ENCODE measurements around the gene PTPN18. TPM values are rescaled to one million over a fixed set of nuclear protein-coding genes. Genes with fewer than 3 reads are reported as not detected.

PTPN18 gene
- total and polyA plus RNA-seq, 2 of the 4 experiments (the other 2 are of a cell fraction): 9.7 to 15.5 TPM

GRCh38 chr2:130391872-130392670 is 36.2 kb downstream of the PTPN18 start:
- peak overlapping the region; percentile 81 to 95; a peak in 2 of 4 replicates for H4K8ac ChIP-seq (ENCODE audit: low read depth in 2 of 2, low read length in 2 of 2)
- no TSS peak for BruUV-seq (replicated peaks)
- peak overlapping the region; percentile 68; the same call in 1 of the 2 replicates for H3K14ac ChIP-seq (replicated peaks; ENCODE audit: low read depth, low read length)
- peak overlapping the region; percentile 72 for H3K4me2 ChIP-seq (ENCODE audit: low read depth, low read length)
- peak overlapping the region; percentile 70; the same call in 1 of the 2 replicates for H4K5ac ChIP-seq (ENCODE audit: low read depth, low read length)
- H3K4ac ChIP-seq (ENCODE audit: low read depth, low read length): peak overlapping the region; percentile 50; the same call in 1 of the 2 replicates
- H3K56ac ChIP-seq (ENCODE audit: extremely low read depth, insufficient read depth, low read length): no peak overlapping the region
- peak overlapping the region; percentile 49 for H2BK5ac ChIP-seq (ENCODE audit: low read depth, low read length, poor library complexity, severe bottlenecking)
- H3K18ac ChIP-seq (ENCODE audit: low read depth, low read length): peak overlapping the region; percentile 47; the same call in 1 of the 2 replicates
- no peak overlapping the region for H2AK5ac ChIP-seq (ENCODE audit: low read depth, low read length)
- WGBS, 2 experiments (ENCODE audit: extremely low coverage in 2 of 2, insufficient read length in 1 of 2): 0% methylated on average over 3 of the region's 17 CpGs; no CpG with 5 or more reads in 1 of the 2 experiments
- H2BK20ac ChIP-seq (ENCODE audit: low read depth, low read length): no peak overlapping the region
- H3K4me3 ChIP-seq (ENCODE audit: insufficient read depth, low read depth, low read length): peak overlapping the region; percentile 61
- H3K4me1 ChIP-seq (ENCODE audit: control insufficient read depth, insufficient read depth, low read length): peaks cover 11% of the 10 kb centered on the region
- POLR2A ChIA-PET (ENCODE audit: unreplicated experiment): no interaction called here
- no peak overlapping the region for H2BK120ac ChIP-seq (ENCODE audit: low read depth, low read length)
- peak overlapping the region; percentile 61; the same call in 1 of the 2 replicates for H4K91ac ChIP-seq (ENCODE audit: insufficient read depth, low read depth, low read length)
- H3K9me1 ChIP-seq (ENCODE audit: insufficient read depth, low read length): no peaks in the 10 kb centered on the region; the same call in 1 of the 2 replicates
- ATAC-seq (ENCODE audit: low read depth) (peak; percentile 60), DNase-seq (peak; percentile 45)
- peak overlapping the region; percentile 5 for H2AK9ac ChIP-seq (replicated peaks; ENCODE audit: low read depth, low read length, poor library complexity)
- CTCF ChIA-PET: no interaction called here
- no peak overlapping the region; the same call in 2 of the 3 replicates for H2BK15ac ChIP-seq (ENCODE audit: low read depth, low read length)
- H3K27me3 ChIP-seq (ENCODE audit: control insufficient read depth, insufficient read depth, low read length): no peaks in the 10 kb centered on the region
- dilution Hi-C loops (cut with HindIII; ENCODE audit: low sequenced_read_pairs, unreplicated experiment) (no loop called here), intact Hi-C loops (cut with micrococcal nuclease) (loop anchor here (1.0 to 2.0 kb wide), 2 partner anchors 19 to 50 kb away; partner anchors contain the start of gene IMP4), in situ Hi-C loops (cut with MboI; ENCODE audit: low sequenced_read_pairs) (no loop called here)
- no peak overlapping the region for H3K23ac ChIP-seq (ENCODE audit: low read depth, low read length)
- H4K20me1 ChIP-seq (ENCODE audit: insufficient read depth, low read length): no peaks in the 10 kb centered on the region
- H3K36me3 ChIP-seq (ENCODE audit: control insufficient read depth, insufficient read depth, low read length): no peaks in the 10 kb centered on the region
- no peaks in the 10 kb centered on the region for H3K9me3 ChIP-seq (ENCODE audit: control insufficient read depth, insufficient read depth, low read length)
- peak overlapping the region; percentile 80 for H3K27ac ChIP-seq (ENCODE audit: insufficient read depth, low read length)
- H2AFZ ChIP-seq (replicated peaks; ENCODE audit: low read length, poor library complexity): peak overlapping the region; percentile 95
- H3K9ac ChIP-seq (ENCODE audit: low read depth, low read length): peak overlapping the region; percentile 72
- TF ChIP-seq MXI1 (IDR thresholded peaks at IDR 0.05; ENCODE audit: borderline replicate concordance, low read depth, low read length) (no peak), CEBPB (IDR thresholded peaks at IDR 0.05; ENCODE audit: low read depth, low read length) (peak; percentile 21; the same call in 1 of the 2 replicates)
- H3K79me1 ChIP-seq (ENCODE audit: low read depth in 1 of 2, low read length in 2 of 2): peaks cover 0 to 7% of the 10 kb centered on the region in 2 experiments; a peak in 2 of 4 replicates

Data from IMR-90 (cell line).